Effector CD4-positive, alpha-beta T cell (primary cell): ENCODE data around the gene TXNRD1.
A peak's percentile ranks its signal among the peaks of the same experiment; 100 is the strongest.
"Not testable (repeated sequence)": the region's sequence is repeated elsewhere in the genome, so short reads cannot be mapped to it uniquely, and the experiment has no call there.

Source experiments
- DNase-seq: peaks from one replicate; pipeline ENCODE4 v3.0.0-alpha.2; 2020
- total RNA-seq: gene quantifications from one replicate; lab custom pipeline; 2026; lab: John Stamatoyannopoulos, UW

TXNRD1 gene
- 99.4 reads per million, percentile 82 among the genes with 10 or more reads in this experiment for total RNA-seq

DNA sequence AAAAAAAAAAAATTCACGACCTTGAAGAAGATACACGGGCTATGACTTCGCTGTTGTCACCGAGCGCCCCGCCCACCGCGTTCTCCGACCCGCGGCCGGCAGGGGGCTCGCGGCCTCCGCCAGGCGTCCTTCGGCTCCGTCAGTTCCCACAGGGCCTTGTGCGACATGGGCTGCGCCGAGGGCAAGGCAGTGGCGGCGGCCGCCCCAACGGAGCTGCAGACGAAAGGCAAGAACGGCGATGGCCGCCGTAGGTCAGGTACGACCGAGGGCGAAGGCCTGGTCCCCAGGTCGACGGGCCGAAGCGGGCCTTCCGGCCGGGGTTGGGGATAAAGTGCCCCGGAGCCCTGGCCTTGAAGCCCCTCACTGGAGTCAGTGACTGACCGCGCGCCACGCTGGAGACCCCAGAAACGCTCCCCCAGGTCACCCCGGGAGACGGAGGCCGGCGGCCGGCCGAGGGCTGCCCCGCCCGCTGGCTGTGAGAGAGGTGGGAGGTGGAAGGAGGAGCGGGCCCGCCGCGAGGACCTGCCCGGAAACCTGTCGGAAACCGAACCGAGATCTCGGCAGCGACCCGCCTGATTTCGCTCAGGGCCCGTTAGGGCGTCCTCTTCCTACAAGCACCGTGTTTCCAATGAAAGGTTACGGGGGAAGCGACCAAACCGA, at the start of gene TXNRD1:
TXNRD1 (plus strand) TSS at position 142 of the 660 bp plus-strand sequence; CDS start at position 166, 24 bp downstream.
- peak; percentile 74 for DNase-seq

DNA sequence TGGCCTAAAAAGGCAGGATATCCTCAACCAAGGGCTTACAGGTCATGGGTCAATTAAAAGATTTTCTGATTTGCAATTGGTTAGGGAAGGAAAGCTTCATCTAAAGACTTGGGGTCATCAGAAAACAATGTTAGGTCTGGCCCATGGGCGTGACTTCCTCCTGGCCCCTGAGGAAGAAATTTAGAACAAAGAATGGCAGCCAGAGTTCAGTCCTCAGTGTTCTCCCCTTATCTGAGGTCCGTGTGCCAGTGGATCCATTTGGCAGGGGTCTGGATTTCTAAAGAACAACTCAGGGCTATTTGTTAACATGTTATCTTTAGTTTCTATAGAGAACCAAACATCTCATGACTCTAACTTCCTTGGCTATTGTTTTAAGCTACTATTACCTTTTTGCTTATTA, 49.8 kb upstream of the TXNRD1 start:
- no peak for DNase-seq

DNA sequence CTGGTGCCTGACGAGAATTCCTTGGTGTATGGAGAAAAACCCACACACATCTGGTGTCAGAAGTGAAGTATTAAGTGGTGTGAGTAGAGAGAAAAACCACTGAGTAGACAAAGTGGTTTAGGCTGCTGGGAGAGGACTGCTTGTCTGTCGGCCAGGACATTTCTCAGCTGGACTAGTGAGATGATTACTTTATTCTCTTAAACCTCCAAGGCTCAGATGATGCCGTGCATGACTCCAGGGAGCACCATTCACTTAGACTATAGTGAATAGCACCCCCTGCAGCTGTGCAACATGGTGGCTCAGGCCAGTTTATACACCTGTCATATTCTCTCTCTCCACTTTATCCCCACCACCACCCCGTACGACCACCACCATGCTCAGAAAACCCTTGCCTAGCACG, 49.1 kb upstream of the TXNRD1 start:
- no peak for DNase-seq

DNA sequence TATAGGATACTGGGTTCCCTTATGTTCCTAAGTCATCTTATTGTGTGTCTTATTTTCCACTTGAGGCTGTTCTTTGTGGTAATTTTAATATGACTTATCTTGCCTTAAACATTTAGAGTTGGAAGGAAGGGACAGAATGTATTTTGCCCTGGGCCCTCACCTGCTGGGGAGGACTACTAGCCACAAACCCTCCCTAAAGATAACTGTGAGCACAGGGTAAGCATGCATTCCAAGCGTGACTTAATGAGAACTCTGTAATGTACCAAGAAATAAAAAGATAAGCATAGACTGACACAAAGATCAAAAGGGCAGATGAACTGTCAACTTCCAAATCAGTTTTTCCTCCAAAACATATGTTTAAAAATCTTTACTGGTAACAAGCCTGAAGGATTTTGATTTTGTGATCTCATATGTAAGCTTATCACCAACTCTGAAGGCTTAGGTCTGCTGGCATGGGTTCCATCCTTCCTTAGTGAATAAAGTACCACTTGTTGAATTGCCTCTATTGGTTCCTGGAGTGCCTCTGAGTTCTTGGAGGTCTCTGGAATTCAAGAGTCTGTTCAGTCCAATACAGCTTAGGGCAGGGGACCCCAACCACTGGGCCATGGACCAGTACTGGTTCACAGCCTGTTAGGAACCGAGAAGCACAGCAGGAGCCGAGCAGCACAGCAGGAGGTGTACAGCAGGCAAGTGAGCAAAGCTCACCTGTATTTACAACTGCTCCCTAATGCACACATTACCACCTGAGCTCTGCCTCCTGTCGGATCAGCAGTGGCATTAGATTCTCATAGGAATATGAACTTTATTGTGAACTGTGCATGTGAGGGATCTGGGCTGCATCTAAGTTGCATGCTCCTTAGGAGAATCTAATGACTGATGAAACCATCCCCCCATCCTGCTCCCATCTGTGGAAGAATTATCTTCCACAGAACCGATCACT, 47.8 kb upstream of the TXNRD1 start:
- no peak for DNase-seq

DNA sequence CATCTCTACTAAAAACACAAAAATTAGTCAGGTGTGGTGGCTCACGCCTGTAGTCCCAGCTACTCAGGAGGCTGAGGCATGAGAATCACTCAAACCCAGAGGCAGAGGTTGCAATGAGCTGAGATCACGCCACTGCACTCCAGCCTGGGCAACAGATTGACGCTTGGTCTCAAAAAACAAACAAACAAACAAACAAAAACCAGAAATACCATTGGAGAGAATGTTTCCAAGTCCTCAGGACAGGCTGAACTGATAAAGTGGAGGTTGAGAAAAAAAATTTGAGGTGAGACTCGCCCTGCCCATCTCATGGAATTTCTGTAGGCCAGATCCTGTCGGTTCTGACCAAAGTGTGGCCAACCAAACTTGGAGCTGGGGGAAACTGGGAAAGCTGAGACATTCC, 47.0 kb upstream of the TXNRD1 start:
- no peak for DNase-seq

DNA sequence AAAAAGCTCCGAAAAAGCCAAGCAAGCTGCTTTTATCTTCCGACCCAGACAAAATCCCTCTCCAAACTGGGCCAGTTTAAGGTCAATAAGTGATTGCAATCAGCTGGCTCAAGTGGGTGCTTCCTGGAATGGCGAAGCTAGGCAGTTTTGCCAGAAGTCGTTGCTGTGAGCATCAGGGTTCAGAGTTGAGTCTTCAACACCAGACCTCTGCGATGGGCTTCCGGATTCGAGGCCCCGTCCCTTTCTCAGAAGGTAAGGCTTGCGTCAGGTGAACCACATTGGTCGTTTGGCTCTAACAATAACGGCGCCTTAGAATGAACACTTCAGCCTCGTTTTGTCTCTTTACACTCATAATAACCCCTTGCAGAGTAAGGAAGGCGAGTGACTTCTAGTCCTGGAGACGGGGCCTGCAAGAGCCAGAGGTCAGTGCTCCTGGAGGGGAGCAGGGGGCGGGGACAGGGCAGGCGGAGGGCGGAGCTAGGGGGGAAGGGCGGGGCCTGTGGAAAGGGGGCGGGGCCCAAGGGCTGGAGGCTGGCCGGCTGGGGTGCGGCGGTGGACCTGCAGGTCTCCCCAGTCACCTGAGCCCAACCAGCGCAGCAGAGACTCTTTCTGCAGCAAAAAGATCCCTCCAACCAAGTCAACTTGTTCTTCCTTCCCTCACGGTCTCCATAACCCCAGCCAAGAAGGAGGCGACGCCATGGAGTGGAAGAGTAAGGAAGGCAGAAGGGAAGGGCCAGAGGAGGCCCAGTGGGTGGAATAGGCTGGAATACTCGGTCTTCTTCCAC, 43.6 kb upstream of the TXNRD1 start:
- no peak for DNase-seq

DNA sequence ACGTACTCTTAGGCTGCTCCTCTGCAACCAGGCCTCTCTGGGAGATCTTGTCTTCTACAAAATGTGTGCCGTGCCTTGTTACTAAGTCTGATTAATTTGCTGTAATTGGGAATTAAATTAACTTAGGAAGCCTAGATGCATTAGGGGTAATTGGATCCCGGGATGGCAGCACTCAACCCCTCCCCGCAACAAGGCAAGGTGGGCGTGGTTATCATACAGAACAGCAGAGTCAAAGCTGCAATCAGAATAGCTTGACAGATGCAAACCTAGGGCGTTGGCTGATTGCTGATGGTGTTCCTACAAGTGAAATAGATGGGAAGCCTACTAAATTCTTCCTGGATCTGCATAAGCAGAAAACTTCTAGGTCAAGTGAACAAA, 43.0 kb upstream of the TXNRD1 start:
- no peak for DNase-seq

DNA sequence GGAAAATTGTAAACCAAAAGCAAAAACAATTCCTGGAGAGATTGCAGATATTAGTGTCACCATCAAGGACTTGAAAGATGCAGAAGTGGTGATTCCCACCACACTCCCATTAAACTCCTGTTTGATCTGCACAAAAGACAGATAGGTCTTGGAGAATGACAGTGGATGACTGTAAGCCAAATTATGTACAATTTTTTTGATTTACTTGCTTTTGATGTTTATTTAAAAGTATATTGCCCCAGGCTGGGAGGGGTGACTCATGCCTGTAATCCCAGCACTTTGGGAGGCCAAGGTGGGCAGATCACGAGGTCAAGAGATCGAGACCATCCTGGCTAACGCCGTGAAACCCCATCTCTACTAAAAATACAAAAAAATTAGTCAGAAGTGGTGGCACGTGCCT, 41.8 kb upstream of the TXNRD1 start:
- DNase-seq, result not testable (repeated sequence)

DNA sequence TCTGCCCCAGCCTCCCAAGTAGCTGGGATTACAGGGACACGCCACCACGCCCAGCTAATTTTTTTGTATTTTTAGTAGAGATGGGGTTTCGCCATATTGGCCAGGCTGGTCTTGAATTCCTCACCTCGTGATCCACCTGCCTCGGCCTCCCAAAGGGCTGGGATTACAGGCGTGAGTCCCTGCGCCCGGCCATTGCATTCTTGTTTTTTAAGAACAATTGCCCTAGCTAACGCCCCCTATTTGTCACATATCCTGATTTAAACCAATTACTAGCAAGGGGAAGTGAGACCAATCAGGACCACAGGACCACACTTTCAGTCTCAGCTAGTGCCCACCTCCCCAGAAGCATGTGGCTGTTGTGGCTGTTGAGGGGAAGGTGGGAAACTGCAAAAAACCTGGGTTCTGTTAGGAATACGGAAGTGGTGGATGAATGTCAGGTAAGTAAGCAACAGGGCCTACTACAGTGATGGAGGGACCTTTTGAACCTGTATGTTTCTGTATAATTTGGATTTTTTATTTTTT, 39.8 kb upstream of the TXNRD1 start:
- DNase-seq, result no peak

DNA sequence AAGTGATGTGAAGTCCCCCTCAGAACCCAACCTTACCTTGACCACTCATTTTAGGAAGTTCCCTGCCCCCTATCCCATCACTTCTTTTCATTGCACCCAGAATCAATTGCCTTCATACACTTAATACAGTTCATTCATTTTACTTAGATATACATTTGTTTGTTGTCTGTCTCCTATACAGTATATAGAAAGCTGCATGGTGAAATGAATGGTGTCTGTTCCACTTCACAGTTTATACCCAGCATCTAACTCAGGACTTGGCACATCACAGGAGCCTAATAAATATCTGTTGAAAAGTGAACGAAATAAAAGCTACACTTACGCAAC, 38.3 kb upstream of the TXNRD1 start:
- DNase-seq, result no peak

DNA sequence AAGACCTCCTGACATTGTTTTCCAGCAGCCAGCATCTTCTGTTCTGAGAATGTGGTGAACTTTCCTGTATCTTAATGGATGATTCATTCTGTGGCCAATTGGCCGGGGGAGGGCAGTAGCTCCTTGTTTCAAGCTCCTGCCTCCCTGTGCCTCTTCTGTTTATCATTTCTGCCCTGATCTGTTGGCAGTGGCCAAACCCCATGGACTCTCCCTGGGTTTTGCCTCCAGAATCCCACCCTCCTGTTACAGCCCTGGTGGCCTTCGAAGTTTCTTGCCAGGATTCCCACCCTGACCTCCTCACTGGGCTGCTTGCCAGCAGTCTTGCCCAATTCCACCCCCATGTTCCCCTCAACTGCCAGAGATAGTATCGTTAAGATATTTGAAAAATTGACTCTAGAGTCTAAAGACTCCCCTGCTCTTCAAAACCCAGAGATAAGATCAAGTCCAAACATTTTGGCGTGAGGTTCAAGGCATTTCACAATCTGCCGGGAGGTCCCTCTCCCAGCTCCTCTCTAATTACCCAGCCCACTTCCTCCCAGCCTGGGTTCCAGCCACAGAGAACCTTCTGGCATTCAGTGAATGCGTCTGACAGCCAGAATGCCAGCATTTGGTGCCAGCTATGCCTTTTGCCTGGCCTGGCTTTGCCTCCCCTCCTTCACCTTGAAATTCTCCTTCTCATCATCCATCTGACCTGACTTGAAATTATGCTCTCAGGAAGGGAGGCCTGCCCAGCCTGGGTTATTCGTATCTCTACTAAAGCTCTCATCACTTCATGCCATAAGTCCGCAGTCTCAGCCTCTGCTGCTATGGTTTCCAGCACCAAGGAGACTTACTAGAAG, 37.7 kb upstream of the TXNRD1 start:
- DNase-seq, result no peak

DNA sequence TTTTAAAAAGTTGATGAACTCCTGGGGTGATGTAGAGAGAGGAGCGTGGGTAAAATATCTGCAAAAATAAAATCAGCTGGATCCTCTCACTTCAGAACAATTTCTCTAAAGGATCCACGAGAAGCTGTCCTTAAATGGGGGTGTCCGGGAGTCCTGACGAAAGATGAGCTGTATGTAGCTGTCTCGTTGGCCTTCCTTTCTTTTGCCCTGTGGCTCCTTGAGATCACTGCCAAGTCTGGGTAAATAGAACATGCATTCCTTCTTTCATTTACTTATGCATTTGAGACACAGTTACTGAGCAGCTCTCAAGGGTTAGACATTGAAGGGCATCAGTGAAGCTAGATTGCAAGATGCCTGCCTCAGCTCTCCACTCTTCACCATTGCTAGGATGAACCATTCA, 35.2 kb upstream of the TXNRD1 start:
- no peak for DNase-seq

DNA sequence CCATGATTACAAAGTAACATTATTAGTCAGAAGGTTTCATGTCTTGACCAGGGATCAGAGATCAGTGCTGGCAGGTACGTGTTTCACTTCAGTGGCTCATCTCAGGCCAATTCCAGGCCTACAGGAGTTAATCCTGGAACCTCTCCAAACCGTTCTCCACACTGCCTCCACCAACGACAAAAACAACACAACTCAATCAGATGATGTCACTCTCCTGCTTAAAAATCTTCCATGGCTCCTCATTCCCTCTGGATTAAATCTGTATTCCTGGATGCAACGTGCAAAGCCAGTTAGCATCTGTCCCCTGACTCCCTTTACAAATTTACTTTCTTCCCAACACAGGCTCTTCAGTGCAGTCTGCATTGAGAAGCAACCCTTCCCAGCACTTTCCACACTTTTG, 34.3 kb upstream of the TXNRD1 start:
- DNase-seq, result no peak

DNA sequence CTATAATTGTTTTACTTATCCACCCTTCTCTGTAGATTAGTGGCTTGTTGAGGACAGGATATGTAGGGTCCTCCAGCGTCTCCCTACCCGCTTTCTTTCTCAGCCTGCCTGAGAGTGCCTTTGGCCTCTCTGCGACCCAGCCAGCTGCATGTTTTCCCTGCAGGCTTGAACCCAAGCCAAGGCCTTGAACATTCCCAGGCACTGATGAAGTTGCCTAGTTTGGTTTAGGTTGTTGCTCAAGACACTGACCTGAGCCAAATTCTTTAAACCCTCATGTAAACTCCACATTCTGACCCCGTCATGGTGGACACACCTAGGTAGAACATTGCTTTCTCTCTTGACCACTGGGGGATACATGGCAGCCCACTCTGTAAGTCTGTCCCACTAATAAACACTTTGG, 33.4 kb upstream of the TXNRD1 start:
- no peak for DNase-seq

DNA sequence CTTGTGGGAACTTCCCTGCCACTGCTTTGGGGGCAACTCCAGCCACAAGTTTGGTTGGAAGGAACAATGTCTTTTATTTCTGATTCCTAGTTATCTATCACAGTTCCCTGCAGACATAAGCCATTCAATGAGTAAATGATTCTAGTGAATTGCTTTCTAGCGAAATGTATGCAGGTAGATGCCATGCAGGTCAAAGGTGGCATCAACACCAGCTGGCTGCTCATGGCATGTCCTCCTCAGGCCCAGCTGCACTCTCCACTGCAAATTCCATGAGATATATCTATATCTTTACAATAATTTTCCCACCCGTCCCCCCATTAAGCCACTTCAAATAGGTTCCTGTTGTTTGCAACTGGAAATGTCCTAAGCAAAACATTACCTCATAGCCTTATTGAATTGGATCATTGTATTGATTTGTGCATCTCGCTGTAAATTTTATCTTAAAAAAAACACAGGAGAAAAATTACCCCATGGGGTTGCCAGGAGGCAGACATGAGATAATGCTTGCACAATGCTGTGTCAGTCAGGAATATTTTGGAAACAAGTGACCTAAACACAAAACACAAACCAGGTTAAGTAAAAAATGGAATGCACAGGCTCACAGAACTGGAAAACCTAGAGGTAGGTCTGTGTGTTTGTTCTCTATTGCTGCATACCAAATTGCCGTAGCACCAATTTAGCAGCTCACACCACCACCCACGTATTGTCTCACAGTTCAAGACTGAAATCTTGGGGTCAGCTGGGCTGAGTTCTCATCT, 32.8 kb upstream of the TXNRD1 start:
- no peak for DNase-seq

DNA sequence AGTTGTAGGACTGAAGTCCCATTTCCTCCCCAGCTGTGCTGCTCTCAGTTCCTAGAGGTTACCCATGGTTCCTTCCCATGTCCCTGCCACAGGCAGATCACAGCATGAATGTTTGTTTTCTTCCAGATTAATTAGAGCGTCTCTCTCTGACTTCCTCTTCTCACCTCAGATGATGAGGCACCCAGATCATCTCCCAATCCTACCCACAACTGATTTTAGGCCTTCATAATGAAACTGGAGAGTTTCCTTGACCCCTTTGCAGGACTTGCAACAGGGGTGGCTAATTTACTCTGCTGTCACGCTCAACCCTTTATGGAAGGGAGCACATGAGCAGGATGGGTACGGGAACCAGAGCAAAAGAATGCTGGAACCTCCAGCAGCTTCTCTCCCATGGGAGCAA, 32.1 kb upstream of the TXNRD1 start:
- no peak for DNase-seq

DNA sequence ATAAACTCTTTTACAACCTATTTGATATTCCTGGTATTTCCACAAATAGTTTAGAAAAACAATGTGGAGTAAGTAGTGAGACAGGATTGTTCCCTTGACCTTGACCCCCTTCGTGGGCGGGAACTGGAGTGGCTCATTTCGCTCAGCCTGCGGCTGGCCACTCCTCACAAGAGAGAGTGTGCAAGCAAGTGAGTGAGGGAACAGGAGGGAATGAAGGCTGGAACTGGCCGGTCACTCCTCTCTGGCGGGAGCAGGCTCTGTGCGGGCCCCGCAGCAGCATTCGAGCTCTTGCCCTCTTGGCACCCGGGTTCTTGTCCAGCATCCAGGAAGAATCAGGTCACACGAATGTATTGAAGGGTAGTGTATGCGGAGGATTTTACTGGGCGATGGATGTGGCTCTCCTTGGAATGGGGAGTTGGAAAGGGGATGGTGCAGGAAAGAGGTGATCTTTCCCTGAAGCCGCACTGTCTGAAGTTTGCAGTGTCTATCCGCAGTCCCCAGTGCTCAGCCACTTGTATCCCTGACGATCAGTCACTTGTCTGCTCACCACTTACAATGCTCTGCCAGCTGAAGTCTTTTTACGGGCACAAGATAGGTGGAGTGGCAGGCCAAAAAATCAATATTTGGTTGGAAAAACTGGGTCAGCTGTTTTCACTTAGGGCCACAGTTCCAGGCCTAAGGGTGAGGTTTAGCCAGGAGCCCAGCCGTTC, 28.0 kb upstream of the TXNRD1 start:
- no peak for DNase-seq

DNA sequence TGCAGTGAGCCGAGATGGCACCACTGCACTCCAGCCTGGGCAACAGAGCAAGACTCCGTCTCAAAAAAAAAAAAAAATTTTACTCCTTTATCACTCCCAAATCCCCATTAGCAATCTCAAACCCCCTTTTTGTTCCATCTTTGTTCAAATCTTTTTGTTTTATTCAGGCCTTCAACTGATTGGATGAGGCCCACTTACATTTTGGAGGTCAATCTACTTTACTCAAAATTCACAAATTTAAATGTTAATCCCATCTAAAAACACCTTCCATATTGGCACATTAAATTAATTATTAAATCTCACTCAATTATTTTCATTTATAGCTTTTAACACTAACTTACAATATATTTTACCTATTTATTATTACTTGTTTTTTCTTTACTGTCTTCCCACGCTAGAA, 27.0 kb upstream of the TXNRD1 start:
- DNase-seq, result no peak

DNA sequence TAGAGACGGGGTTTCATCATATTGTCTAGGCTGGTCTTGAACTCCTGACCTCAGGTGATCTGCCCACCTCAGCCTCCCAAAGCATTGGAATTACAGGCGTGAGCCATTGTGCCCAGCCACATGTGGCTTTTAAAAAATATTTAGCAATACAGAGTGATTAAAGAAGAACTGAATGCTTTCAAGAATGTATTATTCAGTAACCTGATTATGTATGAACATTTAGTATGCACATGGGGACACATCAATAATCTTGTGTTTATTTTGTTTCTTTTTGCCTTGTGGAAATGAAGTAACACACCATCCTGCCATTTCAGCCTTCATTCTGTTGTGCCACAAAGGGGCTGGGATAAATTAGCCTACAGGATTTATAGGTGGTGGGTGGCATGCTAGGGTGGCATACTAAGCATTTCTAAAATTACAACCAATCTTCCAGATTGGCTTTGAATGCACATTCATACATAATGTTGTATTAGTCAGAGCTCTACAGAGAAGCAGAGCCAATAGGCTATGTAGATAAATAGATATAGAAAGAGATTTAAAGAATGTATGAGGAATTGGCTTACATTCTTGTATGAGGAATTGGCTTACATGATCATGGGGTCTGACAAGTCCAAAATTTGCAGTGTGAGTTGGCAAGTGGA, 25.5 kb upstream of the TXNRD1 start:
- DNase-seq, result no peak

DNA sequence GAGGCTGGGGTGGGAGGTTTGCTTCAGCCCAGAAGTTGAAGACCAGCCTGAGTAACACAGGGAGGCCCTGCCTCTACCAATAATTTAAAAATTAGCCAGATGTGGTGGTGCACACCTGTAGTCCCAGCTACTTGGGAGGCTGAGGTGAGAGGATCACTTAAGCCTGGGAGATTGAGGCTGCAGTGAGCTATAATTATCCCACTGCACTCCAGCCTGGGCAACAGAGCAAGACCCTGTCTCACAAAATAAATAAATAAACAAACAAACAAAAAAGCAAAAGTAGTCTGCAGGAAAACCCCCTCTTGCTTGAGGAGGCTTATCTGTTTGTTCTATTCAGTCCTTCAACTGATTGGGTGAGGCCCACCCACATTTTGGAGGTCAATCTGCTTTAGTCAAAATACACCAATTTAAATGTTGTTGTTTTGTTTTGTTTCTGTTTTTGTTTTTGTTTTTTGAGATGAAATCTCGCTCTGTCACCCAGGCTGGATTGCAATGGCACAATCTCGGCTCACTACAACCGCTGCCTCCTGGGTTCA, 24.9 kb upstream of the TXNRD1 start:
- DNase-seq, result no peak
